Stimulated activated CD4-positive, alpha-beta T cell treated with anti-CD3 and anti-CD28 coated beads, Interleukin-4, amount 100 ng/mL, for 1 hour (primary cell): ENCODE results near the gene FADS2.

ENCODE experiments used
- DNase-seq: peaks from one replicate; pipeline ENCODE4 v3.0.0-alpha.2; 2020

Gene FADS2

GRCh38 chr11:61910187-61911127, 82.4 kb downstream of the FADS2 start:
- no peak for DNase-seq

GRCh38 chr11:61911128-61911700, 83.1 kb downstream of the FADS2 start:
- no peak for DNase-seq

GRCh38 chr11:61911701-61912529, 83.8 kb downstream of the FADS2 start:
- DNase-seq, result no peak

- no peak for DNase-seq
Observed at GRCh38 chr11:61912530-61912898, 84.4 kb downstream of the FADS2 start.

- no peak for DNase-seq
Observed at GRCh38 chr11:61912991-61913698, 85.0 kb downstream of the FADS2 start.

GRCh38 chr11:61913699-61914395, 85.7 kb downstream of the FADS2 start:
- no peak for DNase-seq

GRCh38 chr11:61914471-61915171, 86.5 kb downstream of the FADS2 start:
- no peak for DNase-seq

- no peak for DNase-seq
Observed at GRCh38 chr11:61916737-61917333, 88.7 kb downstream of the FADS2 start.
